ENCODE measurements around the gene PLEKHM3.

Gene PLEKHM3

GRCh38 chr2:207847098-207847806 lies 178.1 kb downstream of the PLEKHM3 start:
- no peak for DNase-seq

- DNase-seq = no peak
Observed at GRCh38 chr2:207845202-207845864, 180.0 kb downstream of the PLEKHM3 start.

GRCh38 chr2:207844648-207845047 lies 180.7 kb downstream of the PLEKHM3 start:
- no peak for DNase-seq

- DNase-seq = no peak
Observed at GRCh38 chr2:207840101-207840500, 185.2 kb downstream of the PLEKHM3 start.

- DNase-seq = no peak
Observed at GRCh38 chr2:207839575-207839974, 185.8 kb downstream of the PLEKHM3 start.

GRCh38 chr2:207839028-207839427 lies 186.3 kb downstream of the PLEKHM3 start:
- DNase-seq = no peak

GRCh38 chr2:207836521-207837133 lies 188.7 kb downstream of the PLEKHM3 start:
- DNase-seq = no peak

- DNase-seq = no peak
Observed at GRCh38 chr2:207835805-207836204, 189.5 kb downstream of the PLEKHM3 start.

GRCh38 chr2:207833251-207833751 lies 192.0 kb downstream of the PLEKHM3 start:
- no peak for DNase-seq

- DNase-seq = no peak
Observed at GRCh38 chr2:207831584-207832248, 193.6 kb downstream of the PLEKHM3 start.

- no peak for DNase-seq
Observed at GRCh38 chr2:207830778-207831438, 194.4 kb downstream of the PLEKHM3 start.

GRCh38 chr2:207828361-207829057 lies 196.8 kb downstream of the PLEKHM3 start:
- no peak for DNase-seq

- no peak for DNase-seq
Observed at GRCh38 chr2:207825978-207826377, 199.3 kb downstream of the PLEKHM3 start.

- DNase-seq = no peak
Observed at GRCh38 chr2:207825045-207825954, 200.0 kb downstream of the PLEKHM3 start.

- no peak for DNase-seq
Observed at GRCh38 chr2:207823865-207824264, 201.5 kb downstream of the PLEKHM3 start.

GRCh38 chr2:207819839-207820784 lies 205.2 kb downstream of the PLEKHM3 start:
- no peak for DNase-seq

- DNase-seq = no peak
Observed at GRCh38 chr2:207819021-207819797, 206.1 kb downstream of the PLEKHM3 start.

GRCh38 chr2:207816546-207816945 lies 208.8 kb downstream of the PLEKHM3 start:
- no peak for DNase-seq

- no peak for DNase-seq
Observed at GRCh38 chr2:207815254-207815653, 210.1 kb downstream of the PLEKHM3 start.

All from stimulated activated CD4-positive, alpha-beta T cell treated with anti-CD3 and anti-CD28 coated beads, Interleukin-2, amount 100 ng/mL, for 48 hours (primary cell).